ENCODE results near the gene TMC7.

The TMC7 gene

GRCh38 chr16:18983565-18984434 is at the start of gene TMC7:
TMC7 (plus strand) TSS chr16:18983934; CDS start chr16:18984064, 130 bp downstream.
- peak; percentile 87 for TF ChIP-seq CTCF (IDR thresholded peaks at IDR 0.05; ENCODE audit: low read depth, low read length)
- H3K4me3 ChIP-seq (replicated peaks in 1 of 2; ENCODE audit: low read depth in 2 of 2, low read length in 2 of 2): peak within 1 kb of the TSS; percentile 45 to 55
- peak; percentile 82 to 83 for DNase-seq (ENCODE audit: low read depth in 2 of 2)

- DNase-seq (ENCODE audit: low read depth in 2 of 2): no peak
- TF ChIP-seq CTCF (IDR thresholded peaks at IDR 0.05; ENCODE audit: low read depth, low read length): no peak
- H3K4me3 ChIP-seq (replicated peaks in 1 of 2; ENCODE audit: low read depth in 2 of 2, low read length in 2 of 2): no peak overlapping the region
These were observed 46.9 kb upstream of the TMC7 start for GRCh38 chr16:18936727-18937340.

- TF ChIP-seq CTCF (IDR thresholded peaks at IDR 0.05; ENCODE audit: low read depth, low read length): no peak
- DNase-seq (ENCODE audit: low read depth in 2 of 2): no peak
- no peak overlapping the region for H3K4me3 ChIP-seq (replicated peaks in 1 of 2; ENCODE audit: low read depth in 2 of 2, low read length in 2 of 2)
These were observed 46.3 kb upstream of the TMC7 start for GRCh38 chr16:18937390-18937789.

GRCh38 chr16:18938986-18939385 is 44.7 kb upstream of the TMC7 start:
- TF ChIP-seq CTCF (IDR thresholded peaks at IDR 0.05; ENCODE audit: low read depth, low read length): no peak
- no peak overlapping the region for H3K4me3 ChIP-seq (replicated peaks in 1 of 2; ENCODE audit: low read depth in 2 of 2, low read length in 2 of 2)
- DNase-seq (ENCODE audit: low read depth in 2 of 2): no peak

GRCh38 chr16:18941471-18941870 is 42.3 kb upstream of the TMC7 start:
- no peak for DNase-seq (ENCODE audit: low read depth in 2 of 2)
- no peak for TF ChIP-seq CTCF (IDR thresholded peaks at IDR 0.05; ENCODE audit: low read depth, low read length)
- no peak overlapping the region for H3K4me3 ChIP-seq (replicated peaks in 1 of 2; ENCODE audit: low read depth in 2 of 2, low read length in 2 of 2)

- no peak for TF ChIP-seq CTCF (IDR thresholded peaks at IDR 0.05; ENCODE audit: low read depth, low read length)
These were observed 41.7 kb upstream of the TMC7 start for GRCh38 chr16:18942061-18942460.

More at GRCh38 chr16:18942061-18942460, 41.7 kb upstream of the TMC7 start:
- DNase-seq (ENCODE audit: low read depth in 2 of 2): no peak
- no peak overlapping the region for H3K4me3 ChIP-seq (replicated peaks in 1 of 2; ENCODE audit: low read depth in 2 of 2, low read length in 2 of 2)
